ENCODE data around the gene PKNOX2. TPM values are rescaled to one million over a fixed set of nuclear protein-coding genes. Genes with fewer than 3 reads are reported as not detected.

Gene PKNOX2
- total and polyA plus RNA-seq, 2 of the 8 experiments (the other 6 are each of a cell fraction or from before 2014, with no cell fraction given), result 2.0 TPM

DNA sequence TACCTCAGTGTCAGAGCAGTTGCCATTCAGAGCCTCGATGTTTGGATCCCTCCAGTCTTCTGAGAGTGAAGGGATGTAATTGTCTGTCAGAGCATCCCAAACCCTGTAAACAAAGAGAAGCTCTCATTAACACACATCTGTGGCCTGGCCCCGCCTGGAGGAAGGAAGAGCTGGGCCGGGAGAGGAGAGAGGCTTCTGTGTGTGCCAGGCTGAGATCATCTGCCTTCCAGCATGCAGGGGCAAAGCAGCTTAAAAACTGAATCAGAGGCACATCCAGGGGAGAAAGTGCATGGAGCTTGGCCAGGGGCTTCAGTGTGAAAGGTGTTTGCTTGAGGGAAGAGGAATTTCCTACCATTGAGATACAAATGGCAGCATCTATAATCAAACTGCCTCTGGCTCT is 317.0 kb downstream of the PKNOX2 start:
- H4K20me1 ChIP-seq (replicated peaks in 1 of 2; ENCODE audit: control insufficient read depth in 1 of 2, insufficient read depth in 2 of 2, low read length in 2 of 2), result no peaks in the 10 kb centered on the region
- no peaks in the 10 kb centered on the region for H3K23me2 ChIP-seq (ENCODE audit: low read depth, low read length)
- TF ChIP-seq KDM1A (IDR thresholded peaks at IDR 0.05; ENCODE audit: borderline replicate concordance, low read length) (no peak), ASH2L (IDR thresholded peaks at IDR 0.05; ENCODE audit: low read length) (no peak), BCL11A (IDR thresholded peaks at IDR 0.05; ENCODE audit: low read depth in 2 of 2, low read length in 2 of 2) (no peak), CTBP2 (IDR thresholded peaks at IDR 0.05; ENCODE audit: borderline replicate concordance, insufficient read depth, insufficient read length, low read length) (no peak), SAP30 (IDR thresholded peaks at IDR 0.05; ENCODE audit: insufficient read depth, insufficient replicate concordance, low read length) (no peak), RAD21 (IDR thresholded peaks at IDR 0.05 in 1 of 2, conservative IDR thresholded peaks at IDR 0.05 in 1 of 2; ENCODE audit: low read depth in 2 of 2, low read length in 2 of 2) (no peak), TAF1 (IDR thresholded peaks at IDR 0.05; ENCODE audit: low read depth, low read length) (no peak), RBBP5 (IDR thresholded peaks at IDR 0.05; ENCODE audit: borderline replicate concordance, low read depth, low read length) (no peak), CBX5 (IDR thresholded peaks at IDR 0.05; ENCODE audit: low read depth, low read length) (no peak), TAF7 (optimal IDR thresholded peaks at IDR 0.05; ENCODE audit: borderline replicate concordance, low read depth, low read length) (no peak), GABPA (IDR thresholded peaks at IDR 0.05; ENCODE audit: borderline replicate concordance, insufficient read depth, low read length) (no peak)
- TF ChIP-seq, protein P1, sequence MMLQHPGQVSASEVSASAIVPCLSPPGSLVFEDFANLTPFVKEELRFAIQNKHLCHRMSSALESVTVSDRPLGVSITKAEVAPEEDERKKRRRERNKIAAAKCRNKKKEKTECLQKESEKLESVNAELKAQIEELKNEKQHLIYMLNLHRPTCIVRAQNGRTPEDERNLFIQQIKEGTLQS (IDR thresholded peaks at IDR 0.05; ENCODE audit: insufficient read depth, low read depth, low read length), result no peak
- no peak overlapping the region for H2AK5ac ChIP-seq (ENCODE audit: low read depth, low read length)
- no peak overlapping the region for H3K4me2 ChIP-seq (ENCODE audit: insufficient read depth in 1 of 2, low read depth in 2 of 2, low read length in 2 of 2)
- H3K27ac ChIP-seq (ENCODE audit: low read depth, low read length), result no peak overlapping the region
- H3K18ac ChIP-seq (ENCODE audit: extremely low read depth, low read length), result no peak overlapping the region
- FAIRE-seq (no peak), DNase-seq (ENCODE audit: low read depth in 1 of 2, low spot score in 2 of 2) (no peak)
- peaks cover 2 to 9% (median 6%) of the 10 kb centered on the region in 4 experiments; a peak in 6 of 7 replicates for H3K4me1 ChIP-seq (replicated peaks in 1 of 4; ENCODE audit: control insufficient read depth in 3 of 4, insufficient read depth in 4 of 4, low read length in 3 of 4)
- no peak overlapping the region for H4K8ac ChIP-seq (ENCODE audit: extremely low read depth, insufficient read depth, low read length)
- H3K9ac ChIP-seq (replicated peaks in 1 of 4; ENCODE audit: extremely low read depth in 1 of 4, low read depth in 3 of 4, low read length in 3 of 4), result no peak overlapping the region
- H3K14ac ChIP-seq (ENCODE audit: insufficient read length), result no peak overlapping the region
- H2AFZ ChIP-seq (ENCODE audit: low read length), result no peak overlapping the region
- no peak overlapping the region for H2BK15ac ChIP-seq (ENCODE audit: low read length)
- H3K27me3 ChIP-seq (replicated peaks in 1 of 4; ENCODE audit: control insufficient read depth in 3 of 4, extremely low read depth in 1 of 4, insufficient read depth in 3 of 4, low read length in 3 of 4), result no peaks in the 10 kb centered on the region
- no peak overlapping the region for H2BK5ac ChIP-seq (ENCODE audit: low read depth, low read length)
- no peak overlapping the region for H3K23ac ChIP-seq (ENCODE audit: insufficient read length)
- H4K91ac ChIP-seq (replicated peaks; ENCODE audit: insufficient read length, low read length), result no peak overlapping the region
- H2BK120ac ChIP-seq (replicated peaks; ENCODE audit: low read depth, low read length), result no peak overlapping the region
- no peak overlapping the region for H2BK20ac ChIP-seq (ENCODE audit: low read length)
- no peak overlapping the region for H3K56ac ChIP-seq (replicated peaks; ENCODE audit: insufficient read length, low read depth, low read length)
- peaks cover 0 to 35% (median 5%) of the 10 kb centered on the region in 4 experiments; a peak in 5 of 8 replicates for H3K36me3 ChIP-seq (ENCODE audit: control insufficient read depth in 2 of 4, insufficient read depth in 4 of 4, low read length in 3 of 4)
- no peaks in the 10 kb centered on the region for H3K9me3 ChIP-seq (ENCODE audit: insufficient read depth in 2 of 2, low read depth in 1 of 2, low read length in 1 of 2)
- ChIA-PET CTCF (ENCODE audit: partially characterized antibody) (interaction anchor here (0.8 to 1.6 kb wide), 2 partner anchors 29 to 87 kb away, joined by 5 to 7 read pairs; no protein-coding TSS in a partner anchor), POLR2A (ENCODE audit: partially characterized antibody) (no interaction called here)
- no peak overlapping the region for H3K4ac ChIP-seq (replicated peaks; ENCODE audit: insufficient read length, low read depth, low read length)
- no peak overlapping the region for H4K5ac ChIP-seq (ENCODE audit: insufficient read length, low read depth, low read length)
- no peak overlapping the region for H3K4me3 ChIP-seq (ENCODE audit: extremely low read depth in 1 of 4, insufficient read depth in 2 of 4, low read depth in 3 of 4, low read length in 4 of 4)
- H2BK12ac ChIP-seq (ENCODE audit: low read depth, low read length), result no peak overlapping the region
- 65% methylated on average over 3 of the region's 3 CpGs; no CpG with 5 or more reads in 1 of the 2 experiments for WGBS, 2 experiments (ENCODE audit: extremely low coverage in 1 of 2, insufficient coverage in 1 of 2, insufficient read length in 1 of 2, insufficient replicate concordance in 2 of 2, low coverage in 1 of 2, low lambda C conversion rate in 2 of 2, missing lambda C conversion rate in 1 of 2)
- H3K79me2 ChIP-seq (ENCODE audit: control insufficient read depth in 1 of 2, insufficient read depth in 2 of 2, low read length in 2 of 2), result no peaks in the 10 kb centered on the region
- no peaks in the 10 kb centered on the region for H3K79me1 ChIP-seq (ENCODE audit: low read depth, low read length)

Measured in H1 (cell line).